ENCODE data around the gene PHETA1.

The PHETA1 gene

DNA sequence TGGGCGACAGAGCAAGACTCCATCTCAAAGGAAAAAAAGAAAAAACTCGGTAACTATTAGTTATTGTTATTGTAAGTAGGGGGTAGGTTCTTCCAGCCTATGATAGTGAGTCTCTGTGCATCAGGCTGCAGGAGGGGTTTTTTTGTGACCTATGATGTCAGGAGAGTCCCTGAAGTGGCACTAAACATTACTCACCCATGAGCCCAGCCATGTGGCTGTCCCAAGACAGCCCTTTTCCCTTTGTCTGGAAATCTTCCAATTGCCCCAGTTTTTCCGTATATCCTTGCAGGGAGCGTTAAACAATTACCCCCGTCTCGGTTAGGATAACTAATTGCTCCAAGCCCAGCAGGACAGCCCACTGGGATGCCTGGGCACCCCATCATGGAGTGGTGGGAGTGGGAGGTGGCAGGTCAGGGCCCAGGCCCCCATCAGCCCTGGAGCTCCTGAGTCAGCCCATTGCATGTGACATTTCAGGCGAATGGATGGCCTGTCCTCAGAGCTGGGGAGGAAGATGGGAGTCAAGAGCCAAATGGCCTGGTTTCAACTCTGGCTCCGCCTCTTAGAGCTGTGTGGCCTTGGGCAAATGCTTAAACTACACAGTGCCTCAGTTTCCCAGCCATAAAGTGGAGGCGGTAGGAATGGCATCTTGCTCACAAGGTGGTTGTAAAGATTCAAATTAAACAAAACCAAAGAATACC lies 16.4 kb downstream of the PHETA1 start:
- Histone ChIP-seq H3K27me3 (ENCODE audit: insufficient read depth, low read length, poor library complexity) (no peaks in the 10 kb centered on the region), H4K20me1 (ENCODE audit: insufficient read depth, low read length) (no peaks in the 10 kb centered on the region), H3K27ac (ENCODE audit: low read length) (no peak overlapping the region), H3K9ac (ENCODE audit: low read depth, low read length) (no peak overlapping the region), H3K4me3 (ENCODE audit: low read depth in 1 of 2, low read length in 2 of 2) (no peak overlapping the region), H3K4me2 (ENCODE audit: insufficient read depth, low read length) (no peak overlapping the region), H3K79me2 (ENCODE audit: insufficient read depth, low read length) (no peaks in the 10 kb centered on the region), H3K4me1 (ENCODE audit: insufficient read depth, low read length) (no peaks in the 10 kb centered on the region), H3K9me3 (ENCODE audit: insufficient read depth, low read length, severe bottlenecking) (peaks cover 10% of the 10 kb centered on the region), H2AFZ (ENCODE audit: low read depth, low read length) (no peak overlapping the region), H3K36me3 (ENCODE audit: insufficient read depth, low read length) (no peaks in the 10 kb centered on the region)
- DNase-seq (no peak), ATAC-seq (ENCODE audit: insufficient read depth, low read depth) (no peak)
- TF ChIP-seq, protein P1, sequence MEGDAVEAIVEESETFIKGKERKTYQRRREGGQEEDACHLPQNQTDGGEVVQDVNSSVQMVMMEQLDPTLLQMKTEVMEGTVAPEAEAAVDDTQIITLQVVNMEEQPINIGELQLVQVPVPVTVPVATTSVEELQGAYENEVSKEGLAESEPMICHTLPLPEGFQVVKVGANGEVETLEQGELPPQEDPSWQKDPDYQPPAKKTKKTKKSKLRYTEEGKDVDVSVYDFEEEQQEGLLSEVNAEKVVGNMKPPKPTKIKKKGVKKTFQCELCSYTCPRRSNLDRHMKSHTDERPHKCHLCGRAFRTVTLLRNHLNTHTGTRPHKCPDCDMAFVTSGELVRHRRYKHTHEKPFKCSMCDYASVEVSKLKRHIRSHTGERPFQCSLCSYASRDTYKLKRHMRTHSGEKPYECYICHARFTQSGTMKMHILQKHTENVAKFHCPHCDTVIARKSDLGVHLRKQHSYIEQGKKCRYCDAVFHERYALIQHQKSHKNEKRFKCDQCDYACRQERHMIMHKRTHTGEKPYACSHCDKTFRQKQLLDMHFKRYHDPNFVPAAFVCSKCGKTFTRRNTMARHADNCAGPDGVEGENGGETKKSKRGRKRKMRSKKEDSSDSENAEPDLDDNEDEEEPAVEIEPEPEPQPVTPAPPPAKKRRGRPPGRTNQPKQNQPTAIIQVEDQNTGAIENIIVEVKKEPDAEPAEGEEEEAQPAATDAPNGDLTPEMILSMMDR (IDR thresholded peaks at IDR 0.05; ENCODE audit: borderline replicate concordance, extremely low read depth, low read length, poor library complexity, severe bottlenecking) = no peak
- no peak for TF ChIP-seq EZH2 (IDR thresholded peaks at IDR 0.05; ENCODE audit: borderline replicate concordance, low read depth, low read length, severe bottlenecking)

DNA sequence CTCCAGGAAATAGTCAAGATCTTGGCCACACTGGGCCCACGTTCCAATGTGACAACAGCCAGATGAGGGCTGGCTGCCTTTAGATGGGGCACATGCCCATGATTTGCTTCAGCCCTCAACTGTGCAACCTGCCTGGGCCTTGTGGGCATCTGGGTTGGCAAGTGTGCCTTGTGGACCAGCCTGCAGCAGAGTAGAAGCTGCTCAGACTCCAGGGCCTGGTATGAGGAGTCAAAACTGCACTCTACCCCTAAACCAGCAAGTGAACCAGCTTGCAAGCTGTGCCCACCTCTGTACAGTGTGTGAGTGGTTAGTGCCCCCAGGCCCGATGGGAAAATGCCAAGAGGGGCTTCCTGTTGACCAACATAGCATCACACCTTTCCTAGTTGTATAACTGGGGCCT lies 17.9 kb downstream of the PHETA1 start:
- no peaks in the 10 kb centered on the region for H3K27me3 ChIP-seq (ENCODE audit: insufficient read depth, low read length, poor library complexity)
- H3K27ac ChIP-seq (ENCODE audit: low read length) = no peak overlapping the region
- H3K79me2 ChIP-seq (ENCODE audit: insufficient read depth, low read length) = no peaks in the 10 kb centered on the region
- no peak overlapping the region for H2AFZ ChIP-seq (ENCODE audit: low read depth, low read length)
- no peaks in the 10 kb centered on the region for H4K20me1 ChIP-seq (ENCODE audit: insufficient read depth, low read length)
- peaks cover 11% of the 10 kb centered on the region for H3K9me3 ChIP-seq (ENCODE audit: insufficient read depth, low read length, severe bottlenecking)
- no peak for DNase-seq
- no peaks in the 10 kb centered on the region for H3K36me3 ChIP-seq (ENCODE audit: insufficient read depth, low read length)
- no peaks in the 10 kb centered on the region for H3K4me1 ChIP-seq (ENCODE audit: insufficient read depth, low read length)
- no peak overlapping the region for H3K4me2 ChIP-seq (ENCODE audit: insufficient read depth, low read length)
- H3K4me3 ChIP-seq (ENCODE audit: low read depth in 1 of 2, low read length in 2 of 2) = no peak overlapping the region
- no peak for ATAC-seq (ENCODE audit: insufficient read depth, low read depth)
- no peak overlapping the region for H3K9ac ChIP-seq (ENCODE audit: low read depth, low read length)
- no peak for TF ChIP-seq EZH2 (IDR thresholded peaks at IDR 0.05; ENCODE audit: borderline replicate concordance, low read depth, low read length, severe bottlenecking)
- TF ChIP-seq, protein P1 (IDR thresholded peaks at IDR 0.05; ENCODE audit: borderline replicate concordance, extremely low read depth, low read length, poor library complexity, severe bottlenecking) = no peak

DNA sequence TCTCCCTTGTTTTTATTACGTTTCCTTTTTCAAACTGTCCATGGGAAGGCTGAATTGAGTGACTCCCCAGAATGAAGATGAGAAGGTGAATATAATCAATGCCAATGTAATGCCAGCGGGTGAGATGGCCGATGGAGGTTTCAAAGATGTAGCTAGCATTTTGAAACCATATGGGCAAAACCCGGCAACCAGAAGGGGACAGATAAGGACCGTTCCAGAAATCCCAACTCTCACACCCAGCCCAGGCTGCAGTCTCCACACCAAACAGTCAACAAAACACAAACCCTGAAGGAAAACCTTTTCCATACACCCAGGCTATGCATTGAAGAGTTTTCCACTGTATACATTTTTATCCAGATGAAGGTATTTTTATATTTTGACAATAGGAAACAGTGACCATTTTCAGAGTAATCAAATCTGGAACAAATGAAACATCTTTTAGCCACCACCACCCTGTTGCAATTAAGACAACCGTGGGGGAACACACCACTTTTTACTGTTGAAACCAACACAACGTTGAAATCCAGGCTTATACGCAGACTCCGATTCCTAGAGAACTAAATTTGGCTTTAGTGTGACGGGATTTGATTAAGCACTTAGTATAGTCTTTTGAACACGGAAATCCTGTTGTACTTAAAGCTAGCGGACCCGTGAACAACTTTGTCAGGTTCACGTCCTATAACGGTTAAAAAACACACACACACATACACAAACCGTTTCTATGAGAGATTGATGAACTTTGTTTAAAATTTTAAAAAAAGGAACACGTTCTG lies 19.0 kb downstream of the PHETA1 start:
- H3K9ac ChIP-seq (ENCODE audit: low read depth, low read length) = no peak overlapping the region
- no peak for ATAC-seq (ENCODE audit: insufficient read depth, low read depth)

More for the DNA sequence above, 19.0 kb downstream of the PHETA1 start:
- Histone ChIP-seq H3K36me3 (ENCODE audit: insufficient read depth, low read length) (no peaks in the 10 kb centered on the region), H2AFZ (ENCODE audit: low read depth, low read length) (no peak overlapping the region), H4K20me1 (ENCODE audit: insufficient read depth, low read length) (no peaks in the 10 kb centered on the region), H3K79me2 (ENCODE audit: insufficient read depth, low read length) (no peaks in the 10 kb centered on the region), H3K27me3 (ENCODE audit: insufficient read depth, low read length, poor library complexity) (no peaks in the 10 kb centered on the region), H3K9me3 (ENCODE audit: insufficient read depth, low read length, severe bottlenecking) (peaks cover 11% of the 10 kb centered on the region), H3K4me1 (ENCODE audit: insufficient read depth, low read length) (no peaks in the 10 kb centered on the region), H3K4me2 (ENCODE audit: insufficient read depth, low read length) (no peak overlapping the region), H3K27ac (ENCODE audit: low read length) (no peak overlapping the region), H3K4me3 (ENCODE audit: low read depth in 1 of 2, low read length in 2 of 2) (no peak overlapping the region)
- DNase-seq = no peak
- TF ChIP-seq, protein P1 (IDR thresholded peaks at IDR 0.05; ENCODE audit: borderline replicate concordance, extremely low read depth, low read length, poor library complexity, severe bottlenecking) = no peak
- TF ChIP-seq EZH2 (IDR thresholded peaks at IDR 0.05; ENCODE audit: borderline replicate concordance, low read depth, low read length, severe bottlenecking) = no peak

Data from DND-41 (cell line).